MM.1S (cell line): ENCODE measurements around the gene WDR73.
"Not testable (repeated sequence)": the region's sequence is repeated elsewhere in the genome, so short reads cannot be mapped to it uniquely, and the experiment has no call there.

Experiments used
- EZH2phosphoT487 ChIP-seq: fragments of 300-600 bp; sonication (generic); IDR thresholded peaks from 2 replicates; pipeline ENCODE4 v1.6.1; 2018; ENCODE audit warnings: antibody characterized with exemption, low read length
- TF ChIP-seq, protein P1 (sequence below): fragments of 300-600 bp; sonication (generic); IDR thresholded peaks from 2 replicates; pipeline ENCODE4 v1.5.1; 2016; ENCODE audit warnings: antibody characterized with exemption, low read length, mixed read lengths

DNA sequence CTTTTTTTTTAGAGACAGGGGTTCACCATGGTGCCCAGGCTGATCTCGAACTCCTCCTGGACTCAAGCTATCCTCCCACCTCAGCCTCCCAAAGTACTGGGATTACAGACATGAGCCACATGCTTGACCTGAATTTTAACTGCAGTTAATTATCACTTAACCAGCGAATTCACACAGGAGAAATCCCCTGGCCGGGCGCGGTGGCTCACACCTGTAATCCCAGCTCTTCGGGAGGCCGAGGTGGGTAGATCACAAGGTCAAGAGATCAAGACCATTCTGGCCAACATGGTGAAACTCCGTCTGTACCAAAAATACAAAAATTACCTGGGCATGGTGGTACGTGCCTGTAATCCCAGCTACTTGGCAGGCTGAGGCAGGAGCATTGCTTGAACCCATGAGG lies 12.2 kb downstream of the WDR73 start:
- TF ChIP-seq, protein P1, sequence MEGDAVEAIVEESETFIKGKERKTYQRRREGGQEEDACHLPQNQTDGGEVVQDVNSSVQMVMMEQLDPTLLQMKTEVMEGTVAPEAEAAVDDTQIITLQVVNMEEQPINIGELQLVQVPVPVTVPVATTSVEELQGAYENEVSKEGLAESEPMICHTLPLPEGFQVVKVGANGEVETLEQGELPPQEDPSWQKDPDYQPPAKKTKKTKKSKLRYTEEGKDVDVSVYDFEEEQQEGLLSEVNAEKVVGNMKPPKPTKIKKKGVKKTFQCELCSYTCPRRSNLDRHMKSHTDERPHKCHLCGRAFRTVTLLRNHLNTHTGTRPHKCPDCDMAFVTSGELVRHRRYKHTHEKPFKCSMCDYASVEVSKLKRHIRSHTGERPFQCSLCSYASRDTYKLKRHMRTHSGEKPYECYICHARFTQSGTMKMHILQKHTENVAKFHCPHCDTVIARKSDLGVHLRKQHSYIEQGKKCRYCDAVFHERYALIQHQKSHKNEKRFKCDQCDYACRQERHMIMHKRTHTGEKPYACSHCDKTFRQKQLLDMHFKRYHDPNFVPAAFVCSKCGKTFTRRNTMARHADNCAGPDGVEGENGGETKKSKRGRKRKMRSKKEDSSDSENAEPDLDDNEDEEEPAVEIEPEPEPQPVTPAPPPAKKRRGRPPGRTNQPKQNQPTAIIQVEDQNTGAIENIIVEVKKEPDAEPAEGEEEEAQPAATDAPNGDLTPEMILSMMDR: not testable (repeated sequence)
- not testable (repeated sequence) for TF ChIP-seq EZH2phosphoT487
